Ovary (tissue), 9 donors: ENCODE measurements around the gene ZDHHC1. TPM values are rescaled to one million over a fixed set of nuclear protein-coding genes. Genes with fewer than 3 reads are reported as not detected.

Experiments used
- DNase-seq, 5 donors: peaks; one replicate each; pipeline ENCODE4 v3.0.0-alpha.2; 2019 to 2020
- H3K27ac ChIP-seq, 2 donors: fragments of 200-600 bp; one replicate each; pipeline versions ENCODE4 v1.5.1 to v1.8.0; 2019 to 2022
- H3K27me3 ChIP-seq: fragments of 200-600 bp; one replicate; pipeline ENCODE4 v1.8.0; 2022
- H3K36me3 ChIP-seq: fragments of 200-600 bp; sonication (generic); one replicate; pipeline ENCODE4 v1.5.1; 2019
- H3K4me1 ChIP-seq: one replicate; pipeline ENCODE4 v1.8.1; 2013; ENCODE audit warnings: mild to moderate bottlenecking, moderate library complexity; ENCODE audit not compliant: insufficient read depth
- H3K4me3 ChIP-seq: fragments of 200-600 bp; sonication (generic); one replicate; pipeline ENCODE4 v1.5.1; 2017
- H3K9me3 ChIP-seq, 2 donors: fragments of 200-600 bp in 1 of 2; sonication (generic) in 1 of 2; one replicate each; pipeline versions ENCODE4 v1.5.1 to v1.8.1; 2013 to 2019; ENCODE audit warnings: mild to moderate bottlenecking in 1 of 2, moderate library complexity in 1 of 2
- CTCF ChIP-seq, 3 donors: fragments of 450-650 bp in 2 of 3; fragments of 200-600 bp in 1 of 3; IDR thresholded peaks; one replicate each; pipeline versions ENCODE4 v1.5.1 to v1.8.0; 2016 to 2022; ENCODE audit warnings: antibody characterized with exemption in 3 of 3, mild to moderate bottlenecking in 1 of 3
- EP300 ChIP-seq: sonication (generic); formaldehyde crosslinking; IDR thresholded peaks from one replicate; pipeline ENCODE4 v1.6.1; 2017; ENCODE audit warnings: antibody characterized with exemption
- POLR2A ChIP-seq: fragments of 450-650 bp; IDR thresholded peaks from one replicate; pipeline ENCODE4 v1.6.1; 2017; ENCODE audit warnings: antibody characterized with exemption, mild to moderate bottlenecking, moderate library complexity
- WGBS, 3 donors: extraction: QIAGEN DNeasy Blood & Tissue Kit in 1 of 3; methylation state at CpG; one replicate each; pipeline versions ENCODE4 v1.1.5 to v1.1.7; 2013 to 2017; 5-methylcytosine and 5-hydroxymethylcytosine counted together
- intact Hi-C, 4 donors: fragments of 100-400 bp; cut with DNase I; formaldehyde crosslinking; loops; one replicate each; pipeline versions ENCODE4 v1.11.0 to v1.15.1; 2022 to 2023
- polyA plus RNA-seq, 2 donors: library from polyadenylated mRNA; stranded (reverse); fragments of 200-250 nt in 1 of 2; fragments of 350-450 nt in 1 of 2; fragmentation: Illumina TruSeq in 1 of 2; extraction: RNeasy Lipid Tissue Mini Kit (QIAGEN cat#74804) in 1 of 2; gene quantifications; one replicate each; pipeline ENCODE4 v1.2.3, GENCODE V29; 2013 to 2014
- total RNA-seq, 7 donors: library from RNA; depleted of rRNA in 2 of 7; stranded (reverse); fragments of >200 nt in 2 of 7; fragmentation: NEBNext Ultra II Directional in 3 of 7; extraction: Animal tissue kit (Norgen Biotek cat#: 25700) in 3 of 7; gene quantifications; one replicate each; pipeline versions ENCODE4 v1.1.0 to v1.2.4, GENCODE V29; 2016 to 2023
- donor health status: DM: no; HTN: no; CAD: no; lungs with moderate emphysema.
- donor health status: DM: no; HTN: no; CAD: no.
- donor health status: Bipolar disorder and iron deficiency.
- donor health status: DM: yes; HTN: yes; CAD: no.
- donor health status: DM: no; HTN: no; CAD: no.
- donor health status: DM: yes; HTN: yes; CAD: no.

Gene ZDHHC1
- total and polyA plus RNA-seq, 9 donors = 1.4 to 45.5 (median 21.9) TPM

DNA sequence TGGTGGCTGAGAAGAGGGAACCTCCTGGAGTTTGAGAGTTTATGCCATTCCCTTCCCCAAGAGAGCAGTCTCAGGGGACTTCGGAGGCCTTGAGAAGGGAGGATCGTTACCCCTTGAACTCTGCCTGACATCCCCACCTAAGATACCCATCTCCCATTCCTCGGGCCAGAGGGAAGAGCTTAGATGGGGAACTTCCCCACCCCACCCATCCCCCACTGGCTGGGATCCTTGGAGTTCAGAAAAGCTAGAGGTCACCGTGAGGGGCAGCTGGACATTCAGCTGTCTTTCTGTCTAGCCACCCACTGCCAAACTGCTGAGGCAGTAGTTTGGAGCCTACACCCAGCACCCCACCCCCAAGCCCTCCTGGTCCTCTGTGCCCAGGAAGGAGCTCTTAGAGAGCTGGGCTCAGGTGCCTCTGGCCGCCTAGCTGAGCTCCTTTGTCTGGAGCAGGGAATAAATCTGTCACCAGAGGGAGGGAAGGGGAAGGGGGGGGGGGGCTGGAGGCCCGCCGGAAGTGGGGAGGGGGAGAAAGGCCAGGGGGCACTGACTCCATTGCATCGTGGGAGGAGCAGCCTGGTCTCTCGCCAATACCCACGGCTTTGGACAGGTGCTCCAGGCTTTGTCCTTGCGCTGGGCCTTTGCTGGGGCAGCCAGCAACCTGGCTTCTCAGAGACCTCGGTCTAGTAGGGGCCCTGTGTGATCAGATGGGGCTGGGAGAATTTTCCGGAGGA is 15.7 kb upstream of the ZDHHC1 start:
- no peak for TF ChIP-seq EP300
- no peak for TF ChIP-seq CTCF (IDR thresholded peaks at IDR 0.05)
- no peak for TF ChIP-seq POLR2A
- Histone ChIP-seq H3K9me3 (no peaks in the 10 kb centered on the region), H3K27me3 (no peaks in the 10 kb centered on the region), H3K4me1 (peaks cover 4% of the 10 kb centered on the region), H3K36me3 (no peaks in the 10 kb centered on the region), H3K27ac (peak overlapping the region in 1 of 2 donors; percentile 57), H3K4me3 (peak overlapping the region; percentile 47)
- 26 to 38% (median 29%) methylated on average over 11 to 13 of the region's 13 CpGs for WGBS, 3 donors
- intact Hi-C loops = no loop called here
- peak in 1 of 5 donors; percentile 42 for DNase-seq

DNA sequence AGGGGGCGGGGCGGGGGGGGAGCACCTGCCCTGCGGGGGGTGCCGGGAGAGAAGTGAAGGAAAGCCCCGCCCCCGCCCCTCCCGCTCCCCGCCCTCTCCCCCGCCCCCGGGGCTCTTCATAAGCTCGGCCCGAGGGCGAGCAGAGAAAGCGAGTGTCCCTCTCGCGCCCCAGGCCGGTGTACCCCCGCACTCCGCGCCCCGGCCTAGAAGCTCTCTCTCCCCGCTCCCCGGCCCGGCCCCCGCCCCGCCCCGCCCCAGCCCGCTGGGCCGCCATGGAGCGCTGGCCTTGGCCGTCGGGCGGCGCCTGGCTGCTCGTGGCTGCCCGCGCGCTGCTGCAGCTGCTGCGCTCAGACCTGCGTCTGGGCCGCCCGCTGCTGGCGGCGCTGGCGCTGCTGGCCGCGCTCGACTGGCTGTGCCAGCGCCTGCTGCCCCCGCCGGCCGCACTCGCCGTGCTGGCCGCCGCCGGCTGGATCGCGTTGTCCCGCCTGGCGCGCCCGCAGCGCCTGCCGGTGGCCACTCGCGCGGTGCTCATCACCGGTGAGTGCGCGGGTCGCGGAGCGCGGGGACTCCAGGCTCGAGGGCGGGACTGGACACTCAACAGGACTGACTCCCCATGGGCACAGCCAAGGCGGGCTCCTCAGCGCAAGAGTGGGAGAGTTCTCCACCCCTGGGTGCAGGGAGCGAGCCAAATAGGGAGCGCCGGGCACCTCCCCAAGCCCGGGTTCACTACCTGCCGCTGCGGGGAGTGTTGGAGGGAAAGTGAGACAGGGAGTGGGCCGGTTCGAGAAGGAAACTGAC is 14.9 kb upstream of the ZDHHC1 start, which contains the start of gene HSD11B2:
Gene HSD11B2 (plus strand): TSS at position 145 of the 798 bp plus-strand sequence. CDS start 128 bp downstream, at position 273.
- no peaks in the 10 kb centered on the region for H3K9me3 ChIP-seq
- peaks cover 4% of the 10 kb centered on the region for H3K4me1 ChIP-seq
- no peaks in the 10 kb centered on the region for H3K36me3 ChIP-seq
- peak within 1 kb of the TSS; percentile 47 for H3K4me3 ChIP-seq
- H3K27ac ChIP-seq = peak within 1 kb of the TSS; percentile 32 to 57
- intact Hi-C loops = no loop called here
- WGBS, 3 donors = 1 to 3% (median 2%) methylated on average over 50 to 87 of the region's 87 CpGs
- DNase-seq = peak; percentile 58 to 77 (median 63)
- TF ChIP-seq POLR2A (no peak), CTCF (IDR thresholded peaks at IDR 0.05) (peak in 1 of 3 donors; percentile 25), EP300 (no peak)
- H3K27me3 ChIP-seq = no peaks in the 10 kb centered on the region

DNA sequence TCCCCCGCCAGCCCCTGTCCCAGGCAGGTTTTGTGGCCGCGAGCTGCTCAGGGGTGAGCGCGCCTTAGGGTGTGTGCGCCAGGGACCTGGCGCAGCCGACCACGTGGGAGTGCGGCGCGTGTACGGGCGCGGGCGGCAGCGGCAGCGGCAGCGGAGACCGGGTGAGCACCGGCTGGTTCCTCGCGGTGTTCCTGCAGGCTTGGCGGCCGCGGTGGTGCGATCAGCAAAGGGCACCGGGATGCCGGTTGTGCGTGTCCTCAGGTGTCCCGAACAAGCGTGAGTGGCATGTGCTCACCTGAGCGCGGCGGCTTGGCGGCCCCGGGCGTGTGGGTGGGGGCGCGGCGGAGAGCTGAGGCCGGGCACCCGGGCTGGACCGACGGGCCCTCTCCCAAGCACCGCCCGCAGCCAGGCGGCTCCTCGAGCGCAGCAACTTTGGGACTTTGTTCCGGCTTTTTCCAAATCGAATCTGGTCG is 14.3 kb upstream of the ZDHHC1 start:
- DNase-seq = peak in 2 of 5 donors; percentile 60 to 66
- peaks cover 4% of the 10 kb centered on the region for H3K4me1 ChIP-seq
- no peaks in the 10 kb centered on the region for H3K9me3 ChIP-seq
- H3K27me3 ChIP-seq = no peaks in the 10 kb centered on the region
- no peaks in the 10 kb centered on the region for H3K36me3 ChIP-seq
- TF ChIP-seq CTCF (IDR thresholded peaks at IDR 0.05) = no peak
- no peak for TF ChIP-seq POLR2A
- TF ChIP-seq EP300 = no peak
- WGBS, 3 donors = 0 to 1% (median 1%) methylated on average over 40 to 53 of the region's 53 CpGs
- peak overlapping the region in 1 of 2 donors; percentile 32 for H3K27ac ChIP-seq
- peak overlapping the region; percentile 47 for H3K4me3 ChIP-seq
- intact Hi-C loops = no loop called here

DNA sequence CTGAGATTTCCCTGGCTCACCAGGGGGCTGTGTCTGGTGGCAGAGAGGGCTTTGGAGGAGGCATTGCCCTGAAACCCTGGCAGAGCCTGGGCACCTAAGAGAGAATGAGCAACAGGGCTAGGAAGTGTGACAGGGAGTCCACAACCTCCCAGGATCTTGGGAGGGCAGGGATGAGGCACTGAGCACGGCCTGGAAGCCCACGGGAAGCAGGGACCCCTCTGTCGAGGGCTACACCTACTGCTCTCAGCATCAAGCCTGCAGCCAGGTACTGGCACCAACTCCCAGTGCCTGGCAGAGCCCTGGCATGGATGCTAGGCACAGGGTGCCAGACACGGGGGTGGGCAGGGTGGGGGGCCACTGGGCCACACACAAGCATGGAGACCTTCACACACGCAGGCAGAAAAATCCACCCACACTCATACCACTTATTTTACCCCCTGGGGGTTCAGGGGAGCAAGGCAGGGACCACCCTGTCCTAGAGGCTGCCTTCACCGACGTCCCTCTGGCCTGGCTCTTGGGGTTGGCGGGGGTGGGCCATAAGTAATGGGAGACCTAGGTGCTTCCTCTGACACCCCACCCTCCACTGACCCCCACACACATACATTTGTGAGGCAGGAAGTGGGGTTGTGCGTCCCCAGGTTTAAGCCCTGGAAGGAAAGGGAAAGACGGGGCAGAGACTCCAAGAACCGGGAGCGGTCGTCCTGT is 13.7 kb upstream of the ZDHHC1 start:
- no peak for DNase-seq
- Histone ChIP-seq H3K27ac (peak overlapping the region in 1 of 2 donors; percentile 32), H3K27me3 (no peaks in the 10 kb centered on the region), H3K4me1 (peaks cover 4% of the 10 kb centered on the region), H3K4me3 (peak overlapping the region; percentile 47), H3K36me3 (no peaks in the 10 kb centered on the region), H3K9me3 (no peaks in the 10 kb centered on the region)
- intact Hi-C loops = loop anchor here (2.0 to 5.0 kb wide), 3 partner anchors 32 to 37 kb away; no protein-coding TSS in a partner anchor
- TF ChIP-seq EP300 (no peak), CTCF (IDR thresholded peaks at IDR 0.05) (no peak), POLR2A (no peak)
- WGBS, 3 donors = 33 to 45% (median 44%) methylated on average over 13 of the region's 13 CpGs
